Peyer's patch (tissue), 4 donors: ENCODE results near the gene CLASP1.

Source experiments
- POLR2A ChIP-seq, 2 donors: fragments of 450-650 bp; IDR thresholded peaks; one replicate each; pipeline ENCODE4 v1.5.1; 2017; ENCODE audit warnings: antibody characterized with exemption in 2 of 2, mild to moderate bottlenecking in 2 of 2, moderate library complexity in 2 of 2
- TF ChIP-seq, protein P1 (sequence below), 6 experiments: fragments of 450-650 bp in 4 of 6; fragments of 200-600 bp in 2 of 6; sonication (generic) in 1 of 6; IDR thresholded peaks; one replicate each; pipeline ENCODE4 v1.5.1; 2017 to 2019; ENCODE audit warnings: antibody characterized with exemption in 6 of 6, mild to moderate bottlenecking in 3 of 6, moderate library complexity in 1 of 6

DNA sequence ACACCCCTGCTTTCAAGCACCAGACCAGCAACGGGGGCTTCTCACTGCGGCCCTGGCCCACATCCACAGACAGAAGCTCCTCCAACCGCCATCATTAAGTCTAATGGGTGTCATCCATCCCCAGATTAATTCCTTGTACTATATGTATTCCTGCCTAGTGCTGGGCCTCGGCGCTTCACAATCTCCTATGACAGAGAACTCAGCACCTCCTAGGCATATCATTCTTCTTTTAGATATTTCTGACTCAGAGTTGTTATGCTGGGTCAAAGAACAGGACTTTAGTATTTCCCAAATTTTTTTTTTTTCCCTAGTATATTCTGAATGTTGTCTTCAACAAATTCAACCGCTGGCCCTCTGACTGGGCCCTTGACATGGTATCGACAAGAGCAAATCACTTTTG, 281.1 kb downstream of the CLASP1 start:
- TF ChIP-seq, protein P1, sequence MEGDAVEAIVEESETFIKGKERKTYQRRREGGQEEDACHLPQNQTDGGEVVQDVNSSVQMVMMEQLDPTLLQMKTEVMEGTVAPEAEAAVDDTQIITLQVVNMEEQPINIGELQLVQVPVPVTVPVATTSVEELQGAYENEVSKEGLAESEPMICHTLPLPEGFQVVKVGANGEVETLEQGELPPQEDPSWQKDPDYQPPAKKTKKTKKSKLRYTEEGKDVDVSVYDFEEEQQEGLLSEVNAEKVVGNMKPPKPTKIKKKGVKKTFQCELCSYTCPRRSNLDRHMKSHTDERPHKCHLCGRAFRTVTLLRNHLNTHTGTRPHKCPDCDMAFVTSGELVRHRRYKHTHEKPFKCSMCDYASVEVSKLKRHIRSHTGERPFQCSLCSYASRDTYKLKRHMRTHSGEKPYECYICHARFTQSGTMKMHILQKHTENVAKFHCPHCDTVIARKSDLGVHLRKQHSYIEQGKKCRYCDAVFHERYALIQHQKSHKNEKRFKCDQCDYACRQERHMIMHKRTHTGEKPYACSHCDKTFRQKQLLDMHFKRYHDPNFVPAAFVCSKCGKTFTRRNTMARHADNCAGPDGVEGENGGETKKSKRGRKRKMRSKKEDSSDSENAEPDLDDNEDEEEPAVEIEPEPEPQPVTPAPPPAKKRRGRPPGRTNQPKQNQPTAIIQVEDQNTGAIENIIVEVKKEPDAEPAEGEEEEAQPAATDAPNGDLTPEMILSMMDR (IDR thresholded peaks at IDR 0.05) = no peak
- TF ChIP-seq POLR2A (IDR thresholded peaks at IDR 0.05) = no peak
